T-helper 2 cell (primary cell): ENCODE data around the gene PCK2.
"Not testable (repeated sequence)": the region's sequence is repeated elsewhere in the genome, so short reads cannot be mapped to it uniquely, and the experiment has no call there.

Source experiments
- DNase-seq, 5 experiments: peaks; one replicate each; pipeline versions ENCODE4 v3.0.0 to v3.0.0-alpha.2; 2012 to 2022

Gene PCK2

DNA sequence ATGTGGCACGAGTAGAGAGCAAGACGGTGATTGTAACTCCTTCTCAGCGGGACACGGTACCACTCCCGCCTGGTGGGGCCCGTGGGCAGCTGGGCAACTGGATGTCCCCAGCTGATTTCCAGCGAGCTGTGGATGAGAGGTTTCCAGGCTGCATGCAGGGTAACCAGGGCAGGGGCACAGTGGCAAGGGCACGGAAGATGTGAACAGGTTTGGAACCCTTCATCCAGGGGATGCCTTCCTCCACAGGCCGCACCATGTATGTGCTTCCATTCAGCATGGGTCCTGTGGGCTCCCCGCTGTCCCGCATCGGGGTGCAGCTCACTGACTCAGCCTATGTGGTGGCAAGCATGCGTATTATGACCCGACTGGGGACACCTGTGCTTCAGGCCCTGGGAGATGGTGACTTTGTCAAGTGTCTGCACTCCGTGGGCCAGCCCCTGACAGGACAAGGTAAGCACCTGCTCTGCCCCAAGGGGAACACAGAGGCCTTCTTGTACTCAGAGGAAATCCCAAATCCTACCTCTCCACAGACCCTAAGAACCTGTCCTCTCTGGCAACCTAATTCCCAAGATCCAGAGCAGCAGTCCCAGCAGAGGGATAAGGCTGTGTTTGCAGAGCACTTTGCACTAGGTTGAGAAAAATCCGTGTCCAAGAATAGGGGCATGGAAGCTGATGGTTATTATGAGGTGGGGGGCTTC is 4.3 kb downstream of the PCK2 start:
- no peak for DNase-seq

- no peak for DNase-seq
Observed at GRCh38 chr14:24098927-24099813, 5.1 kb downstream of the PCK2 start.

GRCh38 chr14:24100197-24100981 is 6.3 kb downstream of the PCK2 start:
- DNase-seq, result no peak

DNA sequence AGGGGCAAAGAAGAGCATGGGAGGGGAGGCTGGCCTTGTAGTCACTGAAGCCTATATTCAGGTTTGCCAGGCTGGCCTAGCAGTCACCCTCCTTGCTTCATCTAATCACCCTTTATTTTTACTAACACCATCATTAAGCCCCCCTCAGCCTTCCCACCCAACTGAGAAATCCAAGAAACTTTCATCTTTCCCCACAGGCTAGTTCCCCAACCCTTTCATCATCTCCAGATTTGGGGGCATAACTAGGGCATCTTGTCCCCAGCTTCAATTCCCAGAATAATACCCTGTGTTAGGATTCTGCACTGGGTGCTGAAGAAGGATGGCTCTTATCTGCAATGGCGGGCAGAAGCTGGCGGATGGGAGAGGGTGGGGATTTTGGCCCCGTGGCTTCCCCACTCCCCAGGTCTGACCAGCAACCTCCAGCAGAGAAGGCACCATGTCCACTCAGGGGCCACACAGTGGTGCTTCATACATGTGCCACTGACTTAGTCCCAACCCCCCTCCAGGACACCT is 6.9 kb downstream of the PCK2 start:
- no peak for DNase-seq

DNA sequence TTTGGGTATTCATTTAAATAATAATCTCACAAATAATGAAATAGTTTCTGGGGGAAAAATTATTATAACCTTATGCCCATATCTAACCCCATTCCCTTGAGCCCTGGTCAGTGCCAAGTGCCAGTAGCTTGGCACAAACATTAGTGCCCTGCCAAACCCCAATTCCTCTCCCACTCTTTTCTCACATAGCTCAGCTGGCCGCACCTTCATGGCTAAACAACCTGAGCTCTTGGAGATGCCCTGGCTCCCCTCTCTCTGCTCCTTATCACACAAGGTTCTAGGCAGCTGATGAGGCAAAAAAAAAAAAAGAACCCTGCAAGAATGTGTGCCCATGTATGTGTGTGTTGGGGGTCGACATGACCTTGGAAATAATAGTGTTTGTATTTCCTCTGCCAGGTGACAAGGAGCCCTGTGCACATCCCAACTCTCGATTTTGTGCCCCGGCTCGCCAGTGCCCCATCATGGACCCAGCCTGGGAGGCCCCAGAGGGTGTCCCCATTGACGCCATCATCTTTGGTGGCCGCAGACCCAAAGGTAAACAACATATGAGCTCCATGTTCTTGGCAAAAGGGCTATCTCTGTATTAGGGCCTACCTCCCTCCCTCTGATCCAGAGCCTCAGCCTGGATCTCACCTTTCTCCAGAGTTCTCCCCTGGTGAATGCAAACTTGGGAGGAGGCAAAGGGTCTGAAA is 8.4 kb downstream of the PCK2 start:
- no peak for DNase-seq

- DNase-seq, result no peak
Observed at GRCh38 chr14:24103451-24103850, 9.3 kb downstream of the PCK2 start.

GRCh38 chr14:24105609-24106239 is 11.6 kb downstream of the PCK2 start:
- DNase-seq, result not testable (repeated sequence)

DNA sequence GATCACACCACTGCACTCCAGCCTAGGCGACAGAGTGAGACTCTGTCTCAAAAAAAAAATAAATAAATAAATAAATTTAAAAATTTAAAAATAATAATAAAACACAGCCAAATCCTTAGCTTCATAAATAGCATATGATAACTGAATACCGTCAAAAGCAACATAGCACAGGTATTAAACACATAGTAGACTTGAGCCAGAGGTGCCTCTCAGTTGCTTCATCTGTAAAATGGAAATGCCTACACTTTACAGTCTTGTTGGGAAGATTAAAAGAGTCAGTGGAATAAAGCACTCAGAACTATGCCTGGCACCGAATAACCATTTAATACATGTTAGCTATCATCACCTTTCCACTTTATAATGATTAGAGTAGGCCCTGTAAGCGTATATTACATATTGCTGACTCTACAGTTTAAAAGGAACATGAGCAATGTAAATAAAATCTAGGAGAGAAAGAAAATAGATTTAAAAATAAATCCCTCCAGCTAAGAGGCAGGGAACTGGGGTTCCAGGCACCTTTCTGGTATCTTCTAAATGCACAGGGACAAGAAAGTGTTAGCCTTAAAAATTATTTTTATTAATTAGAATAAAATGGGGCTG is 12.7 kb downstream of the PCK2 start:
- no peak for DNase-seq

DNA sequence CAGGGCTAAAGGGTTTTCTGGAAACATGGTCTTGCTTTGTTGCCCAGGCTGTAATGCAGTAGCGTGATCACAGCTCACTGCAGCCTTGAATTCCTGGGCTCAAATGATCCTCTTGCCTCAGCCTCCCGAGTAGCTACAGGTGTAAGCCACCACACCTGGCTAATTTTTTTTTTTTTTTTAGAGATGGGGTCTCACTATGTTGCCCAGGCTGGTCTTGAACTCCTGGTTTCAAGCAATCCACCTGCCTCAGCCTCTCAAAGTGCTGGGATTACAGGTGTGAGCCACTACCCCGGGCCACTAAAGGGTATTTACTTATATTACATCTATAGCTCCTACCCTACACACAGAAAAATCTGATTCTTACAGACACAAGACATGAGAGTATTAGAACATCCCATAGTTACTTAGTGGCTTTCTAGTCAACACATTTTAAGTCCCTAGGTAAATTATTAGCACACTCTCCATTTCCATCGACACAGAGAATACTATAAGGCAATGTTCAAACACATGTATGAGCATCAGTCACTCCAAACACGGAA is 14.3 kb downstream of the PCK2 start:
- no peak for DNase-seq

GRCh38 chr14:24110060-24110459 is 15.9 kb downstream of the PCK2 start:
- no peak for DNase-seq

DNA sequence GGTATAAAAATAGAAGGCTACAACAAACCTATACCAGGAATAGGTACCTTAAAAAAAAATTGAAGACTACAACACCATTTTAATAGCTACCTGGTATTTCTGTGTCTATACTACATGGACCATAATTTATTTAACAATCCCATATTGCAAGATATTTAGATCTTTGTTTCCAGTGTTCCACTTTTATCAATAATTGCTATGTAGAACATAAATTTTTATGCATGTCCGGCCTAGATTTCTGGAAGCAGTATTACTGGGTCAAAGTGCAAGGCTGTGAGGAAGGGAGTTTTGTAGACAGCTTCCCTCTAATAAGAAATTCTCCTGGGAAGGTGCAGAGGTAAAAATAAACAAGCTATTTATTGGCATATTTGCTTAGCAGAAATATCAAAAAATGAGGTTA is 16.4 kb downstream of the PCK2 start:
- DNase-seq, result no peak

DNA sequence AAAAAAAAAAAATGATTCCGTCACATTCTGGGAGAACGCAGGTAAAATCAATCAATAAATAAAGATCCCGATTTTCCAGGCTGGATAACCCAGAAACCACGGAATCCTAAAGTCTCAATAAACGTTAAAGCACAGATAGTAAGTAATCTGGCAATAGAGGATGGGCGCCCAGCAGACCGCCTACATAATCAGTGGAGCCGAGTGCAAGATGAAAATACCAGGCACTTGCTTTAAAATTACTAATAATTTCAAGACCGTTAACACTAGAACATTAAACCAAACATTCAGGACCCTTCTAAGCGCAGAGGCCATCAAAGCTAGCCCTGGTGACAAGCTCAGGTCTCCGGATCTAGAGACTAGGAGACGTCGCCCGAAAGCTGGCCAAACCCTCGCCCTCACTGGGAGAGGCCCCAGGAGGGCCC is 19.3 kb downstream of the PCK2 start:
- DNase-seq, result peak in 1 of 5 experiments; percentile 46

- peak; percentile 37 to 91 (median 70) for DNase-seq
Observed at GRCh38 chr14:24113801-24114531, 19.9 kb downstream of the PCK2 start.

DNA sequence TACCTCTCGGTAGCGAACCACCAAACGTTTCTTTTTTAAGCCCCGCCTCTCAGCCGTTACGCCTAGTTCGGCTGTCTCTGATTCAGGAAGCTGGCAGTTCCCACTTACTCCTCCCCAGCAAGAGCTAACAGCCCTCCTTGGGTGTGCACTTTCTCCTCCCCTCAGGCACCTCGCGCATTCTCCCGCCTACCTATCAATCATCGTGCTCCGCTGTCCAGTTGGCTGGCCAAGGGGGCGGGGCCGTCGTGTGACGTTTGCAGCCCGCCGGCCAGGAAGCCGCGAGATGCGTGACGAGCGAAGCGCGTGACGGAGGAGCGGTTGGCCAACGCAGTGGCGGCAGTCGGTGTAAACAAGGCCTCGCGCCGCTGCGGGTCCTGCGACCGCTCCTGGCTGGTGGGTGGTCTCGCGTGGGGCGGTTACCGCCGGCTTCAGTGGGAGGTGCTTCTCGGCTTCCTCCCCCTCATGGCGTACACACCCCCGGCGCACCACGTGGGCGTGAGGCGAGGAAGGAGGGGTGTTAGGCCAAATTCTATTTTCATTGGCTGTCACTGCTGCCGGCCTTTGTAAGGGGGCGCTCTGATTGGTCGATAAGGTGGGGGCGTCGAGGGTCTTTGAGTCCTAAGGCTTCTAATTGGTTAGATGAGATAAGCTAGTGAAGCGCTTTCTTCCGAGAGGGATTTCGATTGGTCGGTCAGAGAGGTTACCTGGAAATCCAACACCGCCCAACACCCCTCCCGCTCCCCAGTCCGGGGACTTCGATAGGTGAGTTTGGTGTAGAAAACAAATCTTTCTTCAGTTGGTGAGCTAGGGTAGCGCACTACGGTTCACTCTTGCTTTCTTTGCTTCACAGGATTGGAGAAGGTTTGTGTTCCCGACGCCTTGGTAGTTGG is 20.7 kb downstream of the PCK2 start, which contains the start of the genes DCAF11 and NRL:
TSS of gene DCAF11 (plus strand) at position 246 of the 890 bp plus-strand sequence. CDS start 818 bp downstream, outside the sequence.
TSS of gene NRL (minus strand) at position 418 of the 890 bp plus-strand sequence. CDS start 32,101 bp downstream, outside the sequence.
- peak; percentile 94 to 100 (median 98) for DNase-seq

- DNase-seq, result peak in 1 of 5 experiments; percentile 22
Observed at GRCh38 chr14:24115422-24116127, 21.5 kb downstream of the PCK2 start.

DNA sequence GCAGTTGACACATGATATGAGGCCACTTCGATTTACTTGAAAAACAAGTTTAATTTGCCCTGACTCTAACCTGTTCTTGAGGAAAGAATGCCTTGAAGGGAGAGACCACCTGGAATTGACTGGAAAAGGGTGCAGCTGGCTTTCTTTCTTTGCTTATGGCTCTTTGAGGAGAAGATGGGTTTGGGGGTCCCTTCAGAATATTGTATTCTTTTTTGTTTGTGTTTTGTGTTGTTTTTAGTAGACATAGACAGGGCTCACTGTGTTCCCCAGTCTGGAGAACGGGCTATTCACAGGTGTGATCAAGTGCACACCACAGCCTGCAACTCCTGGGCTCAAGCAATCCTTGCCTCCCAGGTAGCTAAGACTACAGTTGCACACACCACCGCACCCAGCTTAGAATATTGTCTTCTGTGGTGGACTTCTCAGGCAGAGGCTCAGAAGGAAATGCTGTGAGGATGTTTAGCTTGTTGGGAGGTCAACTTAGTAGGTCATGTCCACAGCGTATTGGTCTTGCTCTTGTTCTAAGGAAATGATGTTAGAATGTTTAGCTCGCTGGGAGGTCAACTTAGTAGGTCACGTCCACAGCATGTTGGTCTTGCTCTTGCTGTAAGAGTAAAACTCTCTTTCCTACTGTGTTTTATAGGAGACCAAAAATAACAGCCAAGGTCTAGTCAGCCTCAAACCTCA is 22.2 kb downstream of the PCK2 start:
- DNase-seq, result no peak

DNA sequence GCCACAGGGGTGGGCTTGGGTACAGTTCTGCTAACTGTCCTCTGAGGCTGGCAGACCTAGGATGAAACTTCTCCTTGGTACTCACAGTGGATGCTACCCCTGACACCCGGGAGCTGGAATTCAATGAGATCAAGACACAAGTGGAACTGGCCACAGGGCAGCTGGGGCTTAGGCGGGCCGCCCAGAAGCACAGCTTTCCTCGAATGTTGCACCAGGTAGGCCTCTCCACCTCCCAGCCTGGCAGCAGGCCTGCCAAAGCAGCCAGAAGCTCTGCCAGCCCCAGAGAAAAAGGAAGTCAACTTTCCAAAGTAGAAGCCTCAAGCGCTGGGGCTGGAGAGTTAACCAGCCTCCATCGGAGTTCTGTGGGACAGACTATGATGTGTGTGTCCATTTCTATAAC is 23.1 kb downstream of the PCK2 start:
- no peak for DNase-seq

DNA sequence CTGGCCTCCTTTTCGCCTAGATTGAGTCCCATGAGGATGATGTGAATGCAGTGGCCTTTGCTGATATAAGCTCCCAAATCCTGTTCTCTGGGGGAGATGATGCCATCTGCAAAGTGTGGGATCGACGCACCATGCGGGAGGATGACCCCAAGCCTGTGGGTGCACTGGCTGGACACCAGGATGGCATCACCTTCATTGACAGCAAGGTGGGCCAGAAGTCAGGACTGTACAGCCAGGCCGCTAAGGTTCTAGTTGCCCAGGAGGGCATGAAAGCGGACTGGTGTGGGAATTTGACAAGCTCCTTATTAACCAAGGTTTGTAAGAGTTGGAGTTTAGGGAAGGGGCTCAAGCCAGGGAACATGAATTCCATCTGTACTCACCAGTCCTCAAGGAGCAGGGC is 25.6 kb downstream of the PCK2 start:
- DNase-seq, result no peak
